Adrenal gland (tissue), 5 donors: Measurements from ENCODE around the gene ATP6V1C2.

Experiments used
- CTCF ChIP-seq, 6 experiments: fragments of 450-650 bp in 4 of 6; fragments of 200-600 bp in 2 of 6; sonication (generic) in 1 of 6; IDR thresholded peaks; 1 replicate in 5 of 6; 2 replicates in 1 of 6; pipeline versions ENCODE4 v1.5.1 to v1.8.0; 2016 to 2021; ENCODE audit warnings: antibody characterized with exemption in 6 of 6, mild to moderate bottlenecking in 2 of 6, moderate library complexity in 1 of 6
- POLR2A ChIP-seq, 2 donors: fragments of 450-650 bp; IDR thresholded peaks; one replicate each; pipeline ENCODE4 v1.6.1; 2017; ENCODE audit warnings: antibody characterized with exemption in 2 of 2, mild to moderate bottlenecking in 2 of 2, moderate library complexity in 1 of 2
- donor health status: DM: no; HTN: no; CAD: no.

- no peak for TF ChIP-seq POLR2A (IDR thresholded peaks at IDR 0.05)
- TF ChIP-seq CTCF (IDR thresholded peaks at IDR 0.05) = no peak
Measured at GRCh38 chr2:10814142-10814541, 92.7 kb downstream of the ATP6V1C2 start.
